ENCODE measurements around the gene OPA3. TPM values are rescaled to one million over a fixed set of nuclear protein-coding genes. Genes with fewer than 3 reads are reported as not detected.

Gene OPA3
- total RNA-seq, 1 donor from 2014 or later, result 26.9 TPM

DNA sequence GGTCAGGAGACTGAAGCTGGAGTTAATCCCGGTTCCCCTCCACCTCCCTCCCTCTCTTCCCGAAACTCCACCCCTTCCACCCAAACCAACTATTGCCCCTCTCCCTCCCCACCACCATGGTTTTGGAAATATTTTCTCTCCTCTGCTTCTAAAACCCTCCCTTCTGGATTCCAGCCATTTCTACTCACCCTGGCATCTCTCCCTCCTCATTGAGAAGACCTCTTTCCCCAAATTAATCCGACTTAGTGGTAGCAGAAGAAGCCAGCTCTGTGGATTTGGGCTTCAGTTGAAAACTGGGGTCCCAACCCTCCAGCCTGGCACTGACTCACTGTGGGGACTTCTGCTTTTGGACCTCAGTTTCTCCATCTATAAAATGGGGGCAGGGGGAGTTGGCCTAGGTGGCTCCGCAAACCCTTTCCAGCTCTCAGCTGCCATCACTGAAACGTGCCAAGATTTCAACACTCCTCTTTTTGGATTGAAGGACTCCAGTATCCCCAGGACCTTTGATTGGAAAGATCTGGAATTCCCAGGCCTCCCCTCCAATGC, 15.8 kb upstream of the OPA3 start:
- no peak for ATAC-seq
- no peak for DNase-seq
- intact Hi-C loops (cut with micrococcal nuclease), result no loop called here

DNA sequence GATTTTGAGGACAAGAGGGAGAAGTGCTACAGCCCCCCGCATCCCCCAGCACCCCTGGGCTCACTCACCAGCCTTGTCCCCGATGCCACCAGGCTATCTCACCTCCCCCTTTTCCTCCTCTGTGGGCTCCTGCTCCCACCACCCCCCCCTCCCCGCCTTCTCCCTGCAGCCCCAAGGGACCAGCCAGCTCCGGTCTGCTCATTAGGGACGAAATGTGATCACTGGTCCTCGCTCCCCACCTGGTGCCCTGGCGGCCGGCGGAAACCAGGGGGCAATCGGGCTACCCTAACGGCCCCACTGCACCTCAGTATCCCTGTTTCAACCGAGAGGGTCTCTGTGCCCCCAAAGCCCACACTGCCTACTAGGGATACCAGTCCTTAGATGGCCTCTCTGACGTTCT, 14.7 kb upstream of the OPA3 start:
- ATAC-seq (no peak), DNase-seq (no peak)
- intact Hi-C loops (cut with micrococcal nuclease), result no loop called here

DNA sequence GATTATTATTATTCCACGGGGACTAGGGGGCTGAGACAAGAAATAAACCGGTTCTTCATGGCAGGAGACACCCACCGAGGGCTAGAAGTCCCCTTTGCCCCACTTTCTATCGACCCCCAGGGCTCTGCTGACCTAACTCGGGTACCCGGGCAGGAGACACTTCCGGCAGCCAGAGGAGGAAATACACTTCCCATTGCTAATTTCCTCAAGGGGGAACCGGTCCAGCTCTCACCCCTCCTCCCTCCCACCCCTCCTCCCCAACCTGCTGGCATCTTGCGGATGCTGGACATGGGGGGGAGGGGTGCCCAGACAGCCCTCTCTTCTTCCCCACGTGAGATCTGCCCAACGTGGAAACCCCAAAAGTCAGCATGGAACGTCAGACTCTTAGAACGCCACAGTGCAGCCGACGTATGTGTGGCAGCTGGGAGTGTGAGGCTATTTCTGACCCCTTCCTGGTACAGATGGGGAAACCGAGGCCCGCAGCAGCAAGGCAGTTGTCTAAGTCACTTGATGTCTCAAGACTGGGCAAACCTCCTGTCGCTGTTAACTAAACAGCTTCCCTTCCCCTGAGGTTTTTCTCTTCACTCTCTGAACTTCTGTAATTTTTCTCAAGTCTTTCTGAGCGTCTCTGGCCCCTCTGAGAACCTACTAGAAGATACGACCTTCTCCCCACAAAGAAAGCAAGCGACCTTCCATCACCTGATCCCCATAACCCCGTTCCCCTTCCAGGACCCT, 13.8 kb upstream of the OPA3 start:
- intact Hi-C loops (cut with micrococcal nuclease), result no loop called here
- no peak for DNase-seq
- ATAC-seq, result peak; percentile 35

DNA sequence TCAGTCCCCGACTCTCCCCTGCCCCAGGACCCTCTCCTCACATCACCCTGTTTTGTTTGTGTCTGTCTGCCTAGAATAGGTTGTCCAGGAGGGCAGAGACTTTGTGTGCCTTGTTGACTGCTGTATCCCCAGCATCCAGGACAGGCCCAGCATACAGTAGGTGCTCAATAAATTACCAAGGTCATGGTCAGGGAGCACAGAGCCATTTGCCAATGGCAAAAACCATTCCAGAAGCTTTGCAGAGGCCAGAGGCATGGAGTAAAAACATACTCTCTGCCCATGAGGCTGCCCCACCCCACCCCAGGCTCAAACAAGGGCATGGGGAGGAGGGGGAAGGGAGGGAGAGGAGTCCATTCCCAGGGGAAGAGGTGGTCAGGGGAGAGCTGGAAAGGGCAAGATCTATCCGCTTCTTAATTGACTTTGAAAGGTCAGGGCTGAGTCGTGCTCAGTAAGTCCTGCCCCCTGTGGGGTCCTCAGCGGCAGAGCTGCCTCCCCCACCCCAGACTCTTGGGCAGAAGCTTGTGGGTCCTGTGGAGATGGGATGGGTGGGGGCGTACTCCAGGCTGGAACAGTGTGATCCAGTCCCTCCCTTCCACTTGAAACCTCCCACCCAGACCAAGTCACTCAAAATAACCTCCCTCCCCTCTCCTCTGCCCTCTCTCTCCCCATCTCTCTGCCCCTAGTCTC, 13.0 kb upstream of the OPA3 start:
- peak; percentile 38 for ATAC-seq
- no peak for DNase-seq
- intact Hi-C loops (cut with micrococcal nuclease), result no loop called here

DNA sequence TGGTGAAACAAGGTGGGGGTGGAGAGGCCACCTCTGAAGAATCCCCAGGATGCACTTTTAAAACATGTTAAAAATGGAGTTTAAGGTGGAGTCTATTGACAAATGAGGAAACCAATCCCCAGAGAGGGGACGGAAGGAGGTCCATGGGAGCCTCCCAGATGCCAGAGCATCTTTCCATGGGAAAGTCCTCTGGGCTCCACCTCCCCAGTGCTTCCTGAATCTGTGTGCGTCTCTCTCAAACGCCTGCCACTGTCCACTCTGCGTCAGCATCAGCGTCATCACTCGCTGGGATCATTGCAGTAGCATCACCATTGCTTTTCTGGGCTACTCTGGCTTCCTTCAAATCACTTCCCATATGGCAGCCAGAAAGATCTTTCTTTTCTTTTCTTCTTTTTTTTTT, 11.2 kb upstream of the OPA3 start:
- intact Hi-C loops (cut with micrococcal nuclease), result no loop called here
- DNase-seq (peak; percentile 48), ATAC-seq (peak; percentile 50)

DNA sequence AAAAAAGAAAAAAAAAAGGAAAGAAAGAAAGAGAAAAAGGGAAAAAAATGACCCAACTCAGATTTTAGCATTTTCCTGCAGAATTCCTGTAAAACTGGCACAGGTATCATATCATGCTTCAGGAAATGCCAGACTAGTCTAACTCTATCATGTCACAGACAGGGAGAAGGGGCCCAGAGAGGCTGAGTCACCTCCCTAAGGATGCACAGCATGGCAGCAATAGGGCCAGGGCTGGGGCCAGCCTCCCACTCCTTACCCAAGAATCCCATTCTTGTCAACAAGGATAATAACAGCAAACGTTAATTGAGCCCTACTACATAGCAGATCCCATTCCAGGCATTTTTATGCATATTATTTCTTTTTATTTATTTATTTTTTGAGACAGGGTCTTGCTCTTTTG, 8.9 kb upstream of the OPA3 start:
- no peak for DNase-seq
- no peak for ATAC-seq
- intact Hi-C loops (cut with micrococcal nuclease), result no loop called here

DNA sequence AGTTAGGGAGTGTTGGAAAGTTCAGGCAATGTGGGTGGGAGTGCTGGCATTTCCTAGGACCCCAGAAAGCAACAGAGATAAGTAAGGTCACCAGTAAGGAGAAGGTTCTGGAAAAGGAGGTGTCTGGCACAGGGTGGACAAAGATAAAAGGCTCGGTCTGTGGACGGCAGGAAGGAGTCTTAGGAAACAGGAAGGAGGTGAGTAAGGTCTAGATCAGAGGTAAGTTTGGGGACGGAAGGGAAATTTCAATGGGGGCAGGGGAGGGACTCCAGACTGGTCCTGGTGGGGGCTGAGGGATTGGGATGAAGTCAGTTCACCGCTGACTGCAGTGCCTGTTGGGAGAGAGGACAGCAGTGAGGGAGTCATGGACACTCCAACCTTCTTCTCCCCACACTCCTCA, 7.8 kb upstream of the OPA3 start:
- no peak for ATAC-seq
- DNase-seq, result no peak
- intact Hi-C loops (cut with micrococcal nuclease), result no loop called here

DNA sequence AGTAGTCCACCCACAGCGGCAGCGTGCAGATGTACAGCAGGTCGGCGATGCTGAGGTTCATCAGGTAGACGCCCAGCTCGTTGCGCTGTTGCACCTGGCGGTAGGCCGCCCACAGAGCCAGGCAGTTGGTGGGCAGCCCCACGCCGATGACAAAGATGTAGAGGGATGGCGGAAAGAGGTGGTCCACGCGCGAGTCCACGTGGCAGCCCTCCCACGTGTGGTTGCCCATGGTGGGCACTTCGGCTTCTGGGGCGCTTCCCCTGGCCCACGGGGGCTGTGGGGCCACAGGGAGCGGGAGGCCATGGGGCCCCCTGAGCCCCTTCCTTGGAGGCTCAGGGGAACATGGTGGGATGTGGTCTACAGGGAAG, 7.0 kb upstream of the OPA3 start:
- intact Hi-C loops (cut with micrococcal nuclease), result no loop called here
- ATAC-seq (no peak), DNase-seq (no peak)

DNA sequence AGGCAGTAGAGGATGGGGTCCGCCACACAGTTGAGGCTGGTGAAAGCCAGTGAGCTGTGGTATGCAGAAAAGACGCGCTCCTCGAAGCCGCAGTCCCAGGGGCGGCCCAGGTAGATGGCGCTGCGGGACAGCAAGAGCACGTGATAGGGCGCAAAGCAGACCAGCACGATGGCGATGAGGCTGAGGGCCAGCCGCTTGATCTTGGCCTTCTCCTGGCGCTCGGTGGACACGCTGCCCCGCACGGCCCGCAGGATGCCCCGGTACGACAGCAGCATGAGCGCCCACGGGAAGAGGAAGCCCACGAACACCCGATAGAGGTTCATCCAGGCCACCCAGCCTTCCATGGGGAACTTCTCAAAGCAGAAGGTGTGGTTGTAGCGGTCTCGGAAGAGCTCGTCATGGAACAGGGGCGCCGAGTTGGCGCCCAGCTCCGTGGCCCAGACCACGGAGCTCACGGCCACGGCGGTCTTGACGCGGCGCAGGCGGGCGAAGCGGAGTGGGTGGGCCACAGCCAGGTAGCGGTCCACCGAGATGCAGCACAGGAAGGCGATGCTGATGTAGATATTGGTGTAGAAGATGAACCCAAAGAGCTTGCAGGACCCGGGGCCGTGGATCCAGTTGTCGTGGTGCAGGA, 6.5 kb upstream of the OPA3 start:
- ATAC-seq, result peak; percentile 38

DNA sequence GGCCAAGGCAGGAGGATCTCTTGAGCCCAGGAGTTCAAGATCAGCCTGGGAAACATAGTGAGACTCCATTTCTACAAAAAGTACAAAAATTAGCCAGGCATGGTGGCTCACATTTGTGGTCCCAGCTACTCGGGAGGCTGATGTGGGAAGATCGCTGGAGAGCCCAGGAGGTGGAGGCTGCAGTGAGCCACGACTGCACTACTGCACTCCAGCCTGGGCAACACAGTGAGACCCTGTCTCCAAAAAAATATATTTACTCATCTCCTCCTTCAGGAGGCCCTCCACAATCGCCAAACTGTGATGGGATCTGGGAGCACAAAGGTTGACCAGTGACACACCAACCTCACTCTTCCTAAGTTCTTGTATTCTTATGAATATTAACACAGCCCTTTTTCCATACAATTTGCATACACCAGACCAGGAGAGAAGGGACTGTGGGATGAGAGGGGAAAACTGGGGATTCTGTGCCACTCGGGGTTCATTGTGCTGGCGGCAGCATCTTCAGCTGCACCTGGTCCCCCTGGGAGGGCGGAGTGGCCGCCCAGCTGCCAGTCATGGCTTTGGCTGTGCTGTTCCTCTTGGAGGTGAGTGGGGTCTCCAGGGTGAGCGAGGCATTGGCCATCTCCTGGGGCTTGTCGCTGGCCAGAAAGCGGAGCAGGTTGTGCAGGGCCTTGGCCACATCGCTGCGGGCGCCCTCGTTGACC, 5.8 kb upstream of the OPA3 start:
- intact Hi-C loops (cut with micrococcal nuclease), result no loop called here
- no peak for ATAC-seq
- DNase-seq, result no peak

More for the DNA sequence above, 6.5 kb upstream of the OPA3 start:
- intact Hi-C loops (cut with micrococcal nuclease), result no loop called here
- DNase-seq, result peak; percentile 63

DNA sequence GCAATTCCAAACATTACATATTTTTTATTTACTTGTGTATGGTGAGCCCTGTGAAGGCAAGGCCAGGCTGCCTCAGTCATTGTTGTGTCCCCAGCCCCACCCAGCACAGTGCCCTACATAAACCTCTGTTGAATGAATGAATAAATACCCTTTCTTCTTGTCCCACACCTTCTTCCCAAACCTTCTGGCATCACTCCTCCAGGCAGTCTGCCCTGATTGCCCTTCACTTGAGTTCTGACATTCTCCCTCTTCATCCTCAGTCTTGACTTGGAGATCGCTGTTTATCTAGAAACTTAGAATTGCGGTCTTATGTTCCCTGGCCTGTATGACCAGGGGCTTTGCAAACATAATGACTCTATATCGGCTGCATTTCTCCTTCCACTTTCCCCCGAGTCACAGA, 5.2 kb upstream of the OPA3 start:
- no peak for DNase-seq
- ATAC-seq, result no peak
- intact Hi-C loops (cut with micrococcal nuclease), result no loop called here

DNA sequence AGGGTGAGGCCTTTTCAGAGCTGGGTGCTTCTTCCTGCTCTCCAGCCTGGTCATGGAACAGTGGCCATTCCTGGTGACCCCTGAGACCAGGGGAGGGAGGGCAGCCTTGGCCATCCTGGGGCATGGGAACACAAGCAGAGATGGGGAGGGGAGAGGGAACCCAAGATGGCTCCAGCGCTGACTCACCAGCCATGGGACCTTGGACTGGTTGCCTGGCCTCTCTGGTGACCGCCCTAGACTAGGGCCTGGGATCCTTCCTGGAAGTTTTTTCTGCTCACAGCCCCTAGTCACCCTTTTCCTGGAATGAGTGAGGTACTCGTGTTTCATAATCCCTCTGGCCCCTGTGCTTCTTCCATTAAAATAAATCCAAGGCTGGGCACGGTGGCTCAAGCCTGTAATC, 3.3 kb upstream of the OPA3 start:
- intact Hi-C loops (cut with micrococcal nuclease), result no loop called here
- DNase-seq (no peak), ATAC-seq (no peak)

DNA sequence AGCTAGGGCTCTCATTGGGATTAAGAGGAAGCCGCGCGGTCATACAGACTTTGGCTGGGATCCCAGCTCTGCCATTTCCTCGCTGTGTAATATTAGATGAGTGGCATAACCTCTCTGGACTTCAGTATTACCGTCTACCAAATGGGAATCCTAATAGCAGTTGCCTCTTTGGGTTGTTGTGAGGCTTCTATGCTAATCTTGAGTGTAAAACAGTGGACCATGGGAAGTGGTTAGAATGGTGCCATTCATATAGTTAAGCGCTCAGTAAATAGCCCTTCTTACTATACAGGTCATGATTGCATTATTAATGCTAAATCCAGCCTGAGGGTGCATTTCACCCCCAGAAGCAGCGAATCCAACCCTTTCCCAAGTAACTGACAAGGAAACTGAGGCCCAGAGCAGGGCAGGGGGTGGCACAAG, 566 bp upstream of the OPA3 start:
- no peak for DNase-seq
- ATAC-seq, result no peak
- intact Hi-C loops (cut with micrococcal nuclease), result no loop called here

DNA sequence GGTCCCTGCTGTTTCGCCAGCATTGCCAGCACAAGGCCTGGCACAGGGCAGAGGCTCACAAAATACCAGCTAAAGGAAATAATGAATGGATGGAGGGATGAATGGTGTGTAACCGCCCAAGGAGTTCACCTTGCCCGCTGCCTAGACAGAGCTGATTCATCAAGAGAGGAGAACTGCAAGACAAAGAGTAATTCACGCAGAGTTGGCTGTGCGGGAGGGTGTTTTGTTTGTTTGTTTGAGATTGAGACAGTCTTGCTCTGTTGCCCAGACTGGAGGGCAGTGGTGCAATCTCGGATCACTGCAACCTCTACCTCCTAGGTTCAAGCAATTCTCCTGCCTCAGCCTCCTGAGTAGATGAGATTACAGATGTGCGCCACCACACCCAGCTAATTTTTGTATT, 3.0 kb downstream of the OPA3 start:
- DNase-seq, result no peak
- intact Hi-C loops (cut with micrococcal nuclease), result no loop called here
- no peak for ATAC-seq

DNA sequence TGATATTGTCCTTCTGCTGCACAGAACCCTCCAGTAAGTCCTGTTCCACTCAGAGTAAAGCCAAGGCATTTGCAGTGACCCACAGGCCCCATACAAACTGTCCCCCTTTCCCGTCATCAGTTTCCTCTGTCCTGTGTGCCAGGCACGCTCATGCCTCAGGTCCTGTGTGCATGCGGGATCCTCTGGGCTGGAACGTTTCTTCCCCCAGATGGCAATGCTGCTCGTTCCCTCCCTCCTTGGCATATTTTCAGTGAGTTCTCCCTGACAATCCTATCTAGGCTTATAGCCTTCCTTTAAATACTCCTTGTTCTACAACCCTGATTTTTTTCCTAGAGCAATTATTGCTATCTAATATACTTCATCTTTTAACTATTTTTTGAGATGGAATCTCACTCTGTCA, 5.7 kb downstream of the OPA3 start:
- ATAC-seq (peak; percentile 38), DNase-seq (no peak)
- intact Hi-C loops (cut with micrococcal nuclease), result no loop called here

DNA sequence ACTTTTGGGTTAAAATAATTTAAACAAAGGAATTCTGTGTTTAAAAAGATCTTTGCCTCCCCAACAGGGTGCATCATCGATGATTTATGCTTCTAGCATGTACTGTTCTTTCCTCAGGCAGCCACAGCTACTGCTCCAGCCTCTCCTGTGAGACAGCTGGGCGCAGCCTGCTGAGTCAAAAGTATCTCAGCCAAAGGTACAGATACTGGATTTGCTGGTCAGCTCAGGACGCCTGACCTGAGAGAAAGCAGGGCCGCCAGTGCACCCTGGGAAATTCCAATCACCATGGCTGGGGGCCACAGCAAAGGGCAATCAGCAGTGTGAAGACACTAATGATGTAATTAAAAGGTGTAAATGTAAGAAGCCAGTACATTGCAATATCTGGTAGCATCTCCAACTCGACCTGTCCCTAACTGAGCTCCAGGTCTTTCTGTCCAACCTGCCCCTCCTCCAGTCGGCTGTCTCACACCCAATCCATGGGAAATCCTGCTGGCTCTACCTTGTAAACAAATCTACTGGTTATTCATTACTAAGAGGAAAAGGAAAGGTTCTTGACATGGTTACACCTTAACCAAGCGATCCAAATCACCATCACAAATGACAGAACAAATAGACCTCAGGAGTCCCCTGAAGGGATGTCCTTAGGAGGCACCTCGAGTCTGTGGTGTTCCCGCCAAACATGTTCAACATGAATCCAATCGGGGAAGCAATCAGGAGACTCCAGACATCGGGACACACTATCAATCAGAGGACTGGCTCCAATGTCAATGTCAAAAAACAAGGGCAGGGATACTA, 7.3 kb downstream of the OPA3 start:
- DNase-seq, result peak; percentile 65
- ATAC-seq, result peak; percentile 81
- intact Hi-C loops (cut with micrococcal nuclease), result no loop called here

DNA sequence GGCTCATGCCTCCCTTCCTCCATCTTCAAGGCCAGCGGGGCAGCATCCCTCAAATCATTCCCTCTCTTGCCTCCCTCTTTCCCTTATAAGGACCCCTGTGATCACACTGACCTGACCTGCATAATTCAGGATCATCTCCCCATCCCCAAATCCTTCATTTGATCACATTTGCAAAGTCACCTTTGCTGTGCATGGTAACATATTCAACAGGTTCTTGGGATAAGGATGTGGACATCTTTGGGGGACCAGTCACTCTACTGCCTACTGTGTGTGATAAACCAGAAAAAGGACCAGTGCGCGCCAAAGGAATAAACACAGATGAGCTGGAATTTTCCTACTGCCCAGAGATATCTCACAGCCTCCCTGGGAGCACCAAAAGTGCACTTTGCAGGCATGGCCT, 7.9 kb downstream of the OPA3 start:
- ATAC-seq (no peak), DNase-seq (no peak)
- intact Hi-C loops (cut with micrococcal nuclease), result no loop called here

DNA sequence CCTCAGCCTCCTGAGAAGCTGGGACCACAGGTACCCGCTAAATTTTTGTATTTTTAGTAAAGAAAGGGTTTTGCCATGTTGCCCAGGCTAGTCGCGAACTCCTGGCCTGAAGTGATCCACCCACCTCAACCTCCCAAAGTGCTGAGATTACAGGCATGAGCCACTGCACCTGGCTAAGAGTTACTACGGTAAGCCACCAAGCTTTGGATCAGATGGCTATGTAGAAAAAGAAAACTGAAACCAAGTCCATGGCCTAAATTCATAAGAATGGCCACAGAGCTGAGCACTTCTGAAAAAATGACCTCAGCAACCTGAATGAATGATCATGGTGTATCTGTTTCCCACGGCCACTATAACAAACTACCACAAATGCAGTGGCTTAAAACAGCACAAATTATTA, 9.4 kb downstream of the OPA3 start:
- no peak for DNase-seq
- intact Hi-C loops (cut with micrococcal nuclease), result no loop called here
- no peak for ATAC-seq

DNA sequence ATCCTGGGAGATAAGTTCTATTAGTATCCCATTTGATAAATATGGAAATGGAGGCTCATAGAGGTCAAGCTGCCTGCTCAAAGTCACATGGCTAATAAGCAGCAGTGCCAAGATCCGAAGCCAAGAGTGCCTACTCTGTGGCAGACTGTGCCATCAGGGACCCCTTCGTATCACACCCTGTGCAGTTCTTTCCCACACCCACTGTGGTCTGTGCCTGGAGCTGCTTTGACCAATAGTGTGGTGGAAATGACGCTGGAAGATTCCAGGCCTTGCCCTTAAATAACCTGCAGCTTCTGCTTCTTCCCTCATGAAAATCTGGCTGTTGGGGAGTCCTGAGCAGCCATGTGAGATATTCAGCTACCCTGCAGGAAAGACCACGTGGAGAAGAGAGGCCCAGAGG, 10.1 kb downstream of the OPA3 start:
- intact Hi-C loops (cut with micrococcal nuclease), result no loop called here
- ATAC-seq (peak; percentile 35), DNase-seq (no peak)

Measured in left ventricle myocardium superior (tissue), 1 donor.